Measurements from ENCODE around the gene PPP1CA. TPM values are rescaled to one million over a fixed set of nuclear protein-coding genes. Genes with fewer than 3 reads are reported as not detected.

Gene PPP1CA
- total RNA-seq, 4 donors from 2014 or later = 101 to 160 (median 143) TPM

GRCh38 chr11:67364783-67365722, 36.6 kb downstream of the PPP1CA start:
- WGBS, 2 donors = 66 to 81% methylated on average over 16 to 24 of the region's 24 CpGs
- H3K4me3 ChIP-seq (ENCODE audit: low read depth, poor library complexity, severe bottlenecking) = no peak overlapping the region
- intact Hi-C loops (cut with DNase I; ENCODE audit: low total_unique reads) = no loop called here
- no peak for TF ChIP-seq POLR2A (IDR thresholded peaks at IDR 0.05)
- TF ChIP-seq CTCF (IDR thresholded peaks at IDR 0.05) = no peak
- no peak for DNase-seq (ENCODE audit: low spot score in 2 of 2)

- WGBS, 2 donors = 95% methylated on average over 3 of the region's 3 CpGs
- DNase-seq (ENCODE audit: low spot score in 2 of 2) = no peak
- intact Hi-C loops (cut with DNase I; ENCODE audit: low total_unique reads) = no loop called here
- no peak for TF ChIP-seq CTCF (IDR thresholded peaks at IDR 0.05)
- TF ChIP-seq POLR2A (IDR thresholded peaks at IDR 0.05) = no peak
- H3K4me3 ChIP-seq (ENCODE audit: low read depth, poor library complexity, severe bottlenecking) = no peak overlapping the region
Observed at GRCh38 chr11:67364169-67364568, 37.5 kb downstream of the PPP1CA start.

- intact Hi-C loops (cut with DNase I; ENCODE audit: low total_unique reads) = no loop called here
- TF ChIP-seq CTCF (IDR thresholded peaks at IDR 0.05) (no peak), POLR2A (IDR thresholded peaks at IDR 0.05) (no peak)
Observed at GRCh38 chr11:67357831-67358670, 43.6 kb downstream of the PPP1CA start.

GRCh38 chr11:67356864-67357561, 44.6 kb downstream of the PPP1CA start:
- intact Hi-C loops (cut with DNase I; ENCODE audit: low total_unique reads) = no loop called here
- DNase-seq (ENCODE audit: low spot score in 2 of 2) = peak in 1 of 2 donors; percentile 92
- no peak overlapping the region for H3K4me3 ChIP-seq (ENCODE audit: low read depth, poor library complexity, severe bottlenecking)
- 21 to 25% methylated on average over 3 of the region's 3 CpGs for WGBS, 2 donors
- TF ChIP-seq POLR2A (IDR thresholded peaks at IDR 0.05) = no peak
- peak in 1 of 3 donors; percentile 83 for TF ChIP-seq CTCF (IDR thresholded peaks at IDR 0.05)

More at GRCh38 chr11:67357831-67358670, 43.6 kb downstream of the PPP1CA start:
- no peak for DNase-seq (ENCODE audit: low spot score in 2 of 2)
- WGBS, 2 donors = 72 to 75% methylated on average over 12 of the region's 12 CpGs
- no peak overlapping the region for H3K4me3 ChIP-seq (ENCODE audit: low read depth, poor library complexity, severe bottlenecking)

- H3K4me3 ChIP-seq (ENCODE audit: low read depth, poor library complexity, severe bottlenecking) = no peak overlapping the region
- intact Hi-C loops (cut with DNase I; ENCODE audit: low total_unique reads) = no loop called here
- DNase-seq (ENCODE audit: low spot score in 2 of 2) = no peak
- 55 to 67% methylated on average over 4 of the region's 4 CpGs for WGBS, 2 donors
- TF ChIP-seq CTCF (IDR thresholded peaks at IDR 0.05) (no peak), POLR2A (IDR thresholded peaks at IDR 0.05) (no peak)
Observed at GRCh38 chr11:67356387-67356863, 45.2 kb downstream of the PPP1CA start.

Measured in lower leg skin (tissue), 4 donors.